Measurements from ENCODE around the gene GMPPA.

DNA sequence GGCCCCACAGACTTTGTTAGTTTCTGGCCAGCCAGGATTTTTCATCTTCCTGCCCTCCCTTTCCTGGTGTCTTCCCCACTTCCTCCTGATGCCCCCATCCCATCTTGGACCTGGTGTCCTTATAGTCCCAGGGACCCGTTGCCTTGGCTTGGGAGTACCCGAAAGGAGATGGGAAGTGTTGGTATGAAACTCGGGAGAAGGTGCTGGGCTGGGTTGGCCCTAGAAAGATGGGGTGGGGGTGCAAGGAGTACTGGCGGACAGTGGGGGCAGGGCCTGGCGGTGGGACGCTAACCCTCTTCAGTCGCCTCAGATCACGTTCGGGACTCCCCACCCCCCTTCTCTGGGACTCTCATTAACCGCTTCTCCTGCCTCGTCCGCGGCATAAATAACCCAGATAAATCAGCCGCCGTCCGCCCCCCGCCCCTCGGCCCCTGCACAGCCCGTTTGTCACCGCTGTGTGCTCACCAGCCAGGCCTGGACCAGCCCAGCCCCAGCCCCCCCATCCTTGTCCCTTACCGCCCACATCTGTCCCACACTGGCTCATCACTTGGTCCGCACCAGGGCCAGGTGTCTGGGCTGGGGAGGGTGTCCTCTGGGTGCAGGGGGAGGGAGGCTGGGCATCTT, 11.9 kb downstream of the GMPPA start:
- TF ChIP-seq, protein P1, sequence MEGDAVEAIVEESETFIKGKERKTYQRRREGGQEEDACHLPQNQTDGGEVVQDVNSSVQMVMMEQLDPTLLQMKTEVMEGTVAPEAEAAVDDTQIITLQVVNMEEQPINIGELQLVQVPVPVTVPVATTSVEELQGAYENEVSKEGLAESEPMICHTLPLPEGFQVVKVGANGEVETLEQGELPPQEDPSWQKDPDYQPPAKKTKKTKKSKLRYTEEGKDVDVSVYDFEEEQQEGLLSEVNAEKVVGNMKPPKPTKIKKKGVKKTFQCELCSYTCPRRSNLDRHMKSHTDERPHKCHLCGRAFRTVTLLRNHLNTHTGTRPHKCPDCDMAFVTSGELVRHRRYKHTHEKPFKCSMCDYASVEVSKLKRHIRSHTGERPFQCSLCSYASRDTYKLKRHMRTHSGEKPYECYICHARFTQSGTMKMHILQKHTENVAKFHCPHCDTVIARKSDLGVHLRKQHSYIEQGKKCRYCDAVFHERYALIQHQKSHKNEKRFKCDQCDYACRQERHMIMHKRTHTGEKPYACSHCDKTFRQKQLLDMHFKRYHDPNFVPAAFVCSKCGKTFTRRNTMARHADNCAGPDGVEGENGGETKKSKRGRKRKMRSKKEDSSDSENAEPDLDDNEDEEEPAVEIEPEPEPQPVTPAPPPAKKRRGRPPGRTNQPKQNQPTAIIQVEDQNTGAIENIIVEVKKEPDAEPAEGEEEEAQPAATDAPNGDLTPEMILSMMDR (IDR thresholded peaks at IDR 0.05): no peak
- TF ChIP-seq POLR2A (IDR thresholded peaks at IDR 0.05) (no peak), EP300 (IDR thresholded peaks at IDR 0.05) (no peak)
